SK-N-SH (cell line): ENCODE measurements around the gene SLC16A10.

ENCODE experiments used
- CTCF ChIP-seq: fragments of 200-600 bp; sonication (generic); IDR thresholded peaks from 2 replicates; pipeline ENCODE4 v1.6.1; 2017; ENCODE audit warnings: antibody characterized with exemption, mild to moderate bottlenecking, moderate library complexity
- ELF1 ChIP-seq: IDR thresholded peaks from 2 replicates; pipeline ENCODE4 v1.4.0; 2012
- FOSL2 ChIP-seq: IDR thresholded peaks from 2 replicates; pipeline ENCODE4 v1.4.0; 2012; ENCODE audit warnings: low read depth, mild to moderate bottlenecking, moderate library complexity, borderline replicate concordance
- GABPA ChIP-seq: IDR thresholded peaks from 2 replicates; pipeline ENCODE4 v1.4.0; 2012; ENCODE audit warnings: low read depth, mild to moderate bottlenecking
- JUND ChIP-seq: IDR thresholded peaks from 2 replicates; pipeline ENCODE4 v1.4.0; 2012
- MXI1 ChIP-seq: IDR thresholded peaks from 2 replicates; pipeline ENCODE4 v1.6.1; 2012; ENCODE audit warnings: mild to moderate bottlenecking, low read depth, low read length, improper control_type of control experiment
- RAD21 ChIP-seq: IDR thresholded peaks from 2 replicates; pipeline ENCODE4 v1.6.1; 2012; ENCODE audit warnings: mild to moderate bottlenecking, low read length
- RXRA ChIP-seq: IDR thresholded peaks from 2 replicates; pipeline ENCODE4 v1.4.0; 2012; ENCODE audit warnings: low read depth, mild to moderate bottlenecking, borderline replicate concordance
- SMC3 ChIP-seq: IDR thresholded peaks from 2 replicates; pipeline ENCODE4 v1.6.1; 2012; ENCODE audit warnings: low read depth, low read length, improper control_type of control experiment
- TAF1 ChIP-seq: IDR thresholded peaks from 2 replicates; pipeline ENCODE4 v1.6.1; 2012; ENCODE audit warnings: low read depth, mild to moderate bottlenecking, low read length, moderate library complexity, borderline replicate concordance
- TCF12 ChIP-seq: IDR thresholded peaks from 2 replicates; pipeline ENCODE4 v1.4.0; 2012
- TF ChIP-seq, protein P1 (sequence below): IDR thresholded peaks from 2 replicates; pipeline ENCODE4 v1.6.1; 2012; ENCODE audit warnings: mild to moderate bottlenecking, low read depth, low read length, moderate library complexity
- TF ChIP-seq, protein P2 (sequence below): IDR thresholded peaks from 2 replicates; pipeline ENCODE4 v1.4.0; 2012; ENCODE audit warnings: low read depth

DNA sequence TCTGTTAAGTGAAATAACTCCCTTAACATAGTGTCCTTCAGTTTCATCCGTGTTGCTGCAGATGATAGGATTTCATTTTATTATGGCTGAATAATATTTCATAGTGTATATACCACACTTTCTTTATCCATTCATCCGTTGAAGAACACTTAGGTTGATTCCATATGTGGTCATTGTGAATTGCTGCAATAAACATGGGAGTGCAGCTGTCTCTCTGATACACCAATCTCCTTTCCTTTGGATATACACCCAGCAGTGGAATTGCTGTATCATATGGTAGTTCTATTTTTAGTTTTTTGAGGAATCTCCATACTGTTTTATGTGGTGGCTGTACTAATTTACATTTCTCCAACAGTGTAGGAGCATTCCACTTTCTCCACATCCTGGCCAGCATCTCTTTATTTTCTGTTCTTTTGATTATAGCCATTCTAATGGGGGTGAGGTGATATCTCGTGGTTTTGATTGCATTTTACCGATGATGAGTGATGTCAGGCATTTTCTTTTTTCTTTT lies 193.2 kb downstream of the SLC16A10 start:
- TF ChIP-seq MXI1 (no peak), TAF1 (no peak), RAD21 (no peak), GABPA (no peak), CTCF (no peak), SMC3 (no peak), RXRA (no peak), JUND (no peak), ELF1 (no peak), TCF12 (no peak), FOSL2 (no peak)
- TF ChIP-seq, protein P1, sequence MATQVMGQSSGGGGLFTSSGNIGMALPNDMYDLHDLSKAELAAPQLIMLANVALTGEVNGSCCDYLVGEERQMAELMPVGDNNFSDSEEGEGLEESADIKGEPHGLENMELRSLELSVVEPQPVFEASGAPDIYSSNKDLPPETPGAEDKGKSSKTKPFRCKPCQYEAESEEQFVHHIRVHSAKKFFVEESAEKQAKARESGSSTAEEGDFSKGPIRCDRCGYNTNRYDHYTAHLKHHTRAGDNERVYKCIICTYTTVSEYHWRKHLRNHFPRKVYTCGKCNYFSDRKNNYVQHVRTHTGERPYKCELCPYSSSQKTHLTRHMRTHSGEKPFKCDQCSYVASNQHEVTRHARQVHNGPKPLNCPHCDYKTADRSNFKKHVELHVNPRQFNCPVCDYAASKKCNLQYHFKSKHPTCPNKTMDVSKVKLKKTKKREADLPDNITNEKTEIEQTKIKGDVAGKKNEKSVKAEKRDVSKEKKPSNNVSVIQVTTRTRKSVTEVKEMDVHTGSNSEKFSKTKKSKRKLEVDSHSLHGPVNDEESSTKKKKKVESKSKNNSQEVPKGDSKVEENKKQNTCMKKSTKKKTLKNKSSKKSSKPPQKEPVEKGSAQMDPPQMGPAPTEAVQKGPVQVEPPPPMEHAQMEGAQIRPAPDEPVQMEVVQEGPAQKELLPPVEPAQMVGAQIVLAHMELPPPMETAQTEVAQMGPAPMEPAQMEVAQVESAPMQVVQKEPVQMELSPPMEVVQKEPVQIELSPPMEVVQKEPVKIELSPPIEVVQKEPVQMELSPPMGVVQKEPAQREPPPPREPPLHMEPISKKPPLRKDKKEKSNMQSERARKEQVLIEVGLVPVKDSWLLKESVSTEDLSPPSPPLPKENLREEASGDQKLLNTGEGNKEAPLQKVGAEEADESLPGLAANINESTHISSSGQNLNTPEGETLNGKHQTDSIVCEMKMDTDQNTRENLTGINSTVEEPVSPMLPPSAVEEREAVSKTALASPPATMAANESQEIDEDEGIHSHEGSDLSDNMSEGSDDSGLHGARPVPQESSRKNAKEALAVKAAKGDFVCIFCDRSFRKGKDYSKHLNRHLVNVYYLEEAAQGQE, result no peak
- TF ChIP-seq, protein P2, sequence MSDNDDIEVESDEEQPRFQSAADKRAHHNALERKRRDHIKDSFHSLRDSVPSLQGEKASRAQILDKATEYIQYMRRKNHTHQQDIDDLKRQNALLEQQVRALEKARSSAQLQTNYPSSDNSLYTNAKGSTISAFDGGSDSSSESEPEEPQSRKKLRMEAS, result no peak
